Measurements from ENCODE around the gene SLC34A3.

Gene SLC34A3

GRCh38 chr9:137198051-137198901 is 32.4 kb upstream of the SLC34A3 start:
- Histone ChIP-seq H3K27me3 (replicated peaks; ENCODE audit: control insufficient read depth, insufficient read depth, low read length) (no peaks in the 10 kb centered on the region), H3K4me3 (replicated peaks; ENCODE audit: low read depth, low read length) (no peak overlapping the region), H3K36me3 (ENCODE audit: control insufficient read depth, insufficient read depth, low read length) (no peaks in the 10 kb centered on the region; the same call in 1 of the 2 replicates)
- no peak for DNase-seq (ENCODE audit: extremely low read depth, insufficient read length)
- no peak for TF ChIP-seq CTCF (IDR thresholded peaks at IDR 0.05; ENCODE audit: insufficient read depth, low read length, poor library complexity, severe bottlenecking)

GRCh38 chr9:137198902-137199283 is 31.8 kb upstream of the SLC34A3 start:
- TF ChIP-seq CTCF (IDR thresholded peaks at IDR 0.05; ENCODE audit: insufficient read depth, low read length, poor library complexity, severe bottlenecking), result no peak
- no peak overlapping the region for H3K4me3 ChIP-seq (replicated peaks; ENCODE audit: low read depth, low read length)
- no peaks in the 10 kb centered on the region; the same call in 1 of the 2 replicates for H3K36me3 ChIP-seq (ENCODE audit: control insufficient read depth, insufficient read depth, low read length)
- no peaks in the 10 kb centered on the region for H3K27me3 ChIP-seq (replicated peaks; ENCODE audit: control insufficient read depth, insufficient read depth, low read length)
- no peak for DNase-seq (ENCODE audit: extremely low read depth, insufficient read length)

- no peak for TF ChIP-seq CTCF (IDR thresholded peaks at IDR 0.05; ENCODE audit: insufficient read depth, low read length, poor library complexity, severe bottlenecking)
- H3K36me3 ChIP-seq (ENCODE audit: control insufficient read depth, insufficient read depth, low read length), result no peaks in the 10 kb centered on the region; the same call in 1 of the 2 replicates
- H3K4me3 ChIP-seq (replicated peaks; ENCODE audit: low read depth, low read length), result peak overlapping the region; percentile 57
- H3K27me3 ChIP-seq (replicated peaks; ENCODE audit: control insufficient read depth, insufficient read depth, low read length), result no peaks in the 10 kb centered on the region
- no peak for DNase-seq (ENCODE audit: extremely low read depth, insufficient read length)
Observed at GRCh38 chr9:137199411-137200121, 31.1 kb upstream of the SLC34A3 start.

- DNase-seq (ENCODE audit: extremely low read depth, insufficient read length), result peak; percentile 97
- H3K27me3 ChIP-seq (replicated peaks; ENCODE audit: control insufficient read depth, insufficient read depth, low read length), result no peaks in the 10 kb centered on the region
- no peaks in the 10 kb centered on the region; the same call in 1 of the 2 replicates for H3K36me3 ChIP-seq (ENCODE audit: control insufficient read depth, insufficient read depth, low read length)
- peak within 1 kb of the TSS; percentile 90 for H3K4me3 ChIP-seq (replicated peaks; ENCODE audit: low read depth, low read length)
- TF ChIP-seq CTCF (IDR thresholded peaks at IDR 0.05; ENCODE audit: insufficient read depth, low read length, poor library complexity, severe bottlenecking), result no peak
Observed at GRCh38 chr9:137200311-137201204, 30.1 kb upstream of the SLC34A3 start, which contains the start of gene TPRN. Gene TPRN, minus strand, starts transcription at chr9:137200741. Its CDS starts 30 bp downstream, at chr9:137200711.

GRCh38 chr9:137201205-137201868 is 29.4 kb upstream of the SLC34A3 start:
- H3K4me3 ChIP-seq (replicated peaks; ENCODE audit: low read depth, low read length), result peak overlapping the region; percentile 90
- no peak for TF ChIP-seq CTCF (IDR thresholded peaks at IDR 0.05; ENCODE audit: insufficient read depth, low read length, poor library complexity, severe bottlenecking)
- no peak for DNase-seq (ENCODE audit: extremely low read depth, insufficient read length)

More at GRCh38 chr9:137201205-137201868, 29.4 kb upstream of the SLC34A3 start:
- H3K36me3 ChIP-seq (ENCODE audit: control insufficient read depth, insufficient read depth, low read length), result no peaks in the 10 kb centered on the region
- H3K27me3 ChIP-seq (replicated peaks; ENCODE audit: control insufficient read depth, insufficient read depth, low read length), result no peaks in the 10 kb centered on the region
